Measurements from ENCODE around the gene ZDHHC23. TPM values are rescaled to one million over a fixed set of nuclear protein-coding genes. Genes with fewer than 3 reads are reported as not detected.

The ZDHHC23 gene
- polyA plus RNA-seq, 1 of the 3 experiments (the other 2 are of a cell fraction) = 3.7 TPM

- no peak overlapping the region for H3K27ac ChIP-seq (ENCODE audit: low read depth in 2 of 2, low read length in 1 of 2)
- H3K4me1 ChIP-seq (ENCODE audit: control insufficient read depth in 1 of 2, insufficient read depth in 2 of 2, low read depth in 1 of 2, low read length in 1 of 2) = no peaks in the 10 kb centered on the region
- H3F3A ChIP-seq (replicated peaks; ENCODE audit: insufficient read depth) = no peaks in the 10 kb centered on the region
- peaks cover 9% of the 10 kb centered on the region in 2 experiments for H3K36me3 ChIP-seq (replicated peaks in 1 of 2; ENCODE audit: control insufficient read depth in 1 of 2, insufficient read depth in 2 of 2, low read length in 1 of 2)
- ChIA-PET POLR2A (no interaction called here), CTCF (no interaction called here)
- H3K4me2 ChIP-seq = no peak overlapping the region
- 79% methylated on average over 2 of the region's 2 CpGs for WGBS (ENCODE audit: low lambda C conversion rate)
- H3K9ac ChIP-seq = no peak overlapping the region
- no peak overlapping the region for H2AFZ ChIP-seq (ENCODE audit: low read depth)
- no peaks in the 10 kb centered on the region for H3K27me3 ChIP-seq (ENCODE audit: insufficient read depth)
- no peaks in the 10 kb centered on the region for H3K79me2 ChIP-seq (ENCODE audit: insufficient read depth)
- peaks cover 6% of the 10 kb centered on the region; the same call in 1 of the 2 replicates for H3K9me3 ChIP-seq
- DNase-seq = no peak
- no peak for TF ChIP-seq SMC3 (IDR thresholded peaks at IDR 0.05; ENCODE audit: low read depth, low read length)
- no peaks in the 10 kb centered on the region for H3K9me2 ChIP-seq
- H4K20me1 ChIP-seq (ENCODE audit: insufficient read depth) = no peaks in the 10 kb centered on the region
- no peak overlapping the region for H3K4me3 ChIP-seq (ENCODE audit: low read depth in 2 of 2, low read length in 1 of 2)
Observed at GRCh38 chr3:113968986-113969385, 21.2 kb downstream of the ZDHHC23 start.

- Histone ChIP-seq H3K4me2 (no peak overlapping the region), H4K20me1 (ENCODE audit: insufficient read depth) (no peaks in the 10 kb centered on the region), H3K4me3 (ENCODE audit: low read depth in 2 of 2, low read length in 1 of 2) (no peak overlapping the region), H3K36me3 (replicated peaks in 1 of 2; ENCODE audit: control insufficient read depth in 1 of 2, insufficient read depth in 2 of 2, low read length in 1 of 2) (peaks cover 34 to 38% of the 10 kb centered on the region in 2 experiments), H3K79me2 (ENCODE audit: insufficient read depth) (no peaks in the 10 kb centered on the region), H3F3A (replicated peaks; ENCODE audit: insufficient read depth) (no peaks in the 10 kb centered on the region), H3K9ac (no peak overlapping the region), H3K4me1 (ENCODE audit: control insufficient read depth in 1 of 2, insufficient read depth in 2 of 2, low read depth in 1 of 2, low read length in 1 of 2) (no peaks in the 10 kb centered on the region), H3K9me2 (no peaks in the 10 kb centered on the region), H2AFZ (ENCODE audit: low read depth) (no peak overlapping the region), H3K9me3 (peaks cover 2% of the 10 kb centered on the region; the same call in 1 of the 2 replicates), H3K27me3 (ENCODE audit: insufficient read depth) (no peaks in the 10 kb centered on the region), H3K27ac (ENCODE audit: low read depth in 2 of 2, low read length in 1 of 2) (no peak overlapping the region)
- no peak for DNase-seq
- no peak for TF ChIP-seq MAX (IDR thresholded peaks at IDR 0.05; ENCODE audit: low read depth)
- no peak for TF ChIP-seq JUND (IDR thresholded peaks at IDR 0.05)
- no peak for TF ChIP-seq TCF12 (IDR thresholded peaks at IDR 0.05)
- TF ChIP-seq PBX3 (IDR thresholded peaks at IDR 0.05) = no peak
- TF ChIP-seq RCOR1 (IDR thresholded peaks at IDR 0.05; ENCODE audit: low read length) = no peak
- TF ChIP-seq FOSL2 (IDR thresholded peaks at IDR 0.05; ENCODE audit: borderline replicate concordance, low read depth) = no peak
- TF ChIP-seq SMC3 (IDR thresholded peaks at IDR 0.05; ENCODE audit: low read depth, low read length) = no peak
- no peak for TF ChIP-seq GATA2 (CRISPR knock-in tag; IDR thresholded peaks at IDR 0.05)
- no peak for TF ChIP-seq EZH2phosphoT487 (IDR thresholded peaks at IDR 0.05; ENCODE audit: borderline replicate concordance, low read depth)
- no peak for TF ChIP-seq MXI1 (IDR thresholded peaks at IDR 0.05; ENCODE audit: low read depth, low read length)
- no peak for TF ChIP-seq RFX5 (IDR thresholded peaks at IDR 0.05; ENCODE audit: low read length)
- TF ChIP-seq REST (IDR thresholded peaks at IDR 0.05; ENCODE audit: low read depth, low read length) = no peak
- POLR2A ChIA-PET = no interaction called here
- 75% methylated on average over 4 of the region's 4 CpGs for WGBS (ENCODE audit: low lambda C conversion rate)
- CTCF ChIA-PET = no interaction called here
Observed at GRCh38 chr3:113977822-113978221, 30.0 kb downstream of the ZDHHC23 start.

Measured in SK-N-SH (cell line).